ENCODE data around the gene FBXL13.

DNA sequence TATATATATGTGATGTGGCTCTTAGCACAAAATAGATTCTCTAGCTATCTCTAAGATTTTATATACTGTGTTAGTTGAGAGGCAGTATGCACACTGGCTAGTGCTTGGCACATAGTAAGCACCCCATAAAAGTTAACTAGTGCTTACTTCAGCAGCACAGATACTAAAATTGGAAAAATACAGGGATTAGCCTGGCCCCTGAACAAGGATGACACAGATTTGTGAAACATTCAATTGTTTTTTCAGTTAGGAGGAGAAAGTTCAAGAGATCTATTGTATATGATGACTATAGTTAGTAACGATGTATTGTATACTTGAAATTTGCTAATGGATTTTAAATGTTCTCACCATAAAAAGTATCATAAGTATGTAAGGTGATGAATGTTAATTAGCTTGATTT is 240.1 kb downstream of the FBXL13 start:
- TF ChIP-seq, protein P1, sequence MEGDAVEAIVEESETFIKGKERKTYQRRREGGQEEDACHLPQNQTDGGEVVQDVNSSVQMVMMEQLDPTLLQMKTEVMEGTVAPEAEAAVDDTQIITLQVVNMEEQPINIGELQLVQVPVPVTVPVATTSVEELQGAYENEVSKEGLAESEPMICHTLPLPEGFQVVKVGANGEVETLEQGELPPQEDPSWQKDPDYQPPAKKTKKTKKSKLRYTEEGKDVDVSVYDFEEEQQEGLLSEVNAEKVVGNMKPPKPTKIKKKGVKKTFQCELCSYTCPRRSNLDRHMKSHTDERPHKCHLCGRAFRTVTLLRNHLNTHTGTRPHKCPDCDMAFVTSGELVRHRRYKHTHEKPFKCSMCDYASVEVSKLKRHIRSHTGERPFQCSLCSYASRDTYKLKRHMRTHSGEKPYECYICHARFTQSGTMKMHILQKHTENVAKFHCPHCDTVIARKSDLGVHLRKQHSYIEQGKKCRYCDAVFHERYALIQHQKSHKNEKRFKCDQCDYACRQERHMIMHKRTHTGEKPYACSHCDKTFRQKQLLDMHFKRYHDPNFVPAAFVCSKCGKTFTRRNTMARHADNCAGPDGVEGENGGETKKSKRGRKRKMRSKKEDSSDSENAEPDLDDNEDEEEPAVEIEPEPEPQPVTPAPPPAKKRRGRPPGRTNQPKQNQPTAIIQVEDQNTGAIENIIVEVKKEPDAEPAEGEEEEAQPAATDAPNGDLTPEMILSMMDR (IDR thresholded peaks at IDR 0.05): no peak
- TF ChIP-seq POLR2A (IDR thresholded peaks at IDR 0.05): no peak
